ENCODE data around the gene HSPH1.

Gene HSPH1

DNA sequence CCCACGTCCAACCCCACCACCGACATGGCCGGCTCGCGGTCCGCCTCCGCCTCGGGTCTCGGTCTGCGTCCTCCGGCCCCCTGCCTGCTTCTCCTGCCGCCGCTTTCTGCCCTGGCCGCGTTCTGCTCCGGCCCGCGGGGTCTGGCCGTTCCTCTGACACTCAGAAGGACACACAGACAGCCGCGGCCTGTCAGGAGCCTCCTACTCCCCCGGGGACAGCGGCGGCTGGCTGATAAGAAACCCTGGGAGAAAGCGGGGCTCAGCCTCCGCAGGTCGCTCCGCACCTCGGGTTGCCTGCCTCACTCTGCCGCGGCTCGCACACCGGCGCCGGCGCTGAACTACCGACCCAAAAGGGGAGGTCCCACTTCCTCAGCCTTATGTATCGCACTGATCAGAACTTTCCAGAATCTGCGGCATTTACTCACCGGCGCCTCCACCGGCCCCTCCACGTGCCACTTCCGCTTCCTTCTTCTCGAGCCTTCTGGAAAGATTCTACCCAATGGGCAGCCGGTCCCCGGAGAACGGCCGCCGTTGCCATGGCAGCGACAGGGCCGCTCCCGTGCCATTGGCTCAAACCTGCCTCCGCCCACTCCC is at the start of gene HSPH1:
Gene HSPH1, minus strand, starts transcription at position 348 of the 594 bp plus-strand sequence. Its CDS starts 322 bp downstream, at position 26.
- peak; percentile 96 to 98 for DNase-seq (ENCODE audit: low read depth in 2 of 2, low spot score in 1 of 2)

DNA sequence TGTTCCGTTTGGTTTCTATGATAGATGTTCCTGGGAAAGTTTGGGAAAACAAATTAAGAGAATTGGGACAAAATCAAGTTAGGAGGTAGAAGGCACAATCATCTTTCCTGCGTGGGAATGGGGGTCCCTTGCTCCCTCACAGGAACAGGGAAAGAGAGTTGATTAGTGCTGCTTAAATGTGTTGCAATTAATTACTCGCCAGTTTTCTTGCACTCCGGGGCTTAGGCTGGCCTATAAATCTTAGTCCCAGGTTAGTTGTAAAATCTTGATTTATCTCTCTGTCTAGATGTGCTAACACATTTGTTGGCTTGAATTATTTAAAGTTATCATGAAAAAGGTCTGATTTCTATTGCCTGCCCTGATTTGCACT is 48.1 kb upstream of the HSPH1 start:
- no peak for DNase-seq (ENCODE audit: low read depth in 2 of 2, low spot score in 1 of 2)

DNA sequence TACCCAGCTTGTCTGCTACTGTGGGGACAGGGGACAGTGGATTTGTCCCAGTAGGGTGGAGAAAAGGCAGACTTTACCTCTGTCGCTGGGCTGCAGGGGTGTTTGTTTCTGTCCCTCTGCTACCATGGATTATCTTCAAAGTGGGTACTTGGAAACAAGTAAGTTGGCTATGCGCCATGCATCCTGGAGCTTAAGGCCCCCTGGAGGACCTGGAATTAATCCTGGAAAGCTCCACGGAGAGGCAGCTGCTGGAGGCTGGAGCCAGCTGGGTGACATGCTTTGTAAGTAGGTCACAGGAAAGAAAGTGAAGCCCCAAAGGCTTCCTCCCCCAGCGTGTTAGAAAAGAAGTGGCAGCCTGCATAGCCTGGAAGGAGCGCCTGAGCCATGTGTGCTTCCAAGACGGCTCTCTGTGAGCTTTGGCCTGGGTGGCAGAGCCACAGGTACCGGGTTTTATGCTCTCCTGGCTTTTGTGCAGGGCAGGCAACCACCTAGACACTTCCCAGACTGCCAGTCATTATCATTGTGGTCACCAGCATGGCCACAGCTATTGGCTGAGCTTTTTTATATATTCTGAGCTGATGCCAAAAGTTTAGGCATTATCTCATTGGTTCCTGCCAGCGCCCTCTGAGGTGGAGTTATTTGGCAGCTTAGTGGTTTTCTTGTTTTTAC is 47.6 kb upstream of the HSPH1 start:
- DNase-seq (ENCODE audit: low read depth in 2 of 2, low spot score in 1 of 2) = no peak

DNA sequence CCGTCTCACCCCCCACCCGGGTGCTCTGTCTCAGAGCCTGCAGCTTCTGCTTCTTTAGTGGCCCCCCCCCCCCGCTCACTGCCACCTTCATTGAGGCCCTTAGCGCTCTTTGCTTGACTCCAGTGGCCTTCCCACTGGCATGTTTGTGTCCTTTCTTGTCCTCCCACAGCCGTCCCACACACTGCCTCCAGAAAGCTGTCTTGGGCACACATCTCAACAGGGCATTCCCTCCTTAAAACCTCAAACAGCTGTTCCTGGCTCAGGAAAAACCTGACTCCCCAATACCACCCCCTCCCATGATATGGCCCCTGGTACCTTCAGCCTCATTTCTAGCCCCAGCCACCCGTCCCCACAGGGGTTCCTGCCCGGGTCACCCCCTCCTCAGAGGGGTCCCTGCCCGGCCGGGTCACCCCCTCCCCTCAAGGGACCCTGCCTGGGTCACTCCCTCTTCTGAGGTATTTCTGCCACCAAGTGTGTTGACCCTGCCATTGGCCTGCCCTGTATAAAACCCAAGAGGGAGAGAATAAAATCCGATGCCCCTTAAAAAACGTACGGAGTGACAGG is 46.9 kb upstream of the HSPH1 start:
- DNase-seq (ENCODE audit: low read depth in 2 of 2, low spot score in 1 of 2) = no peak

DNA sequence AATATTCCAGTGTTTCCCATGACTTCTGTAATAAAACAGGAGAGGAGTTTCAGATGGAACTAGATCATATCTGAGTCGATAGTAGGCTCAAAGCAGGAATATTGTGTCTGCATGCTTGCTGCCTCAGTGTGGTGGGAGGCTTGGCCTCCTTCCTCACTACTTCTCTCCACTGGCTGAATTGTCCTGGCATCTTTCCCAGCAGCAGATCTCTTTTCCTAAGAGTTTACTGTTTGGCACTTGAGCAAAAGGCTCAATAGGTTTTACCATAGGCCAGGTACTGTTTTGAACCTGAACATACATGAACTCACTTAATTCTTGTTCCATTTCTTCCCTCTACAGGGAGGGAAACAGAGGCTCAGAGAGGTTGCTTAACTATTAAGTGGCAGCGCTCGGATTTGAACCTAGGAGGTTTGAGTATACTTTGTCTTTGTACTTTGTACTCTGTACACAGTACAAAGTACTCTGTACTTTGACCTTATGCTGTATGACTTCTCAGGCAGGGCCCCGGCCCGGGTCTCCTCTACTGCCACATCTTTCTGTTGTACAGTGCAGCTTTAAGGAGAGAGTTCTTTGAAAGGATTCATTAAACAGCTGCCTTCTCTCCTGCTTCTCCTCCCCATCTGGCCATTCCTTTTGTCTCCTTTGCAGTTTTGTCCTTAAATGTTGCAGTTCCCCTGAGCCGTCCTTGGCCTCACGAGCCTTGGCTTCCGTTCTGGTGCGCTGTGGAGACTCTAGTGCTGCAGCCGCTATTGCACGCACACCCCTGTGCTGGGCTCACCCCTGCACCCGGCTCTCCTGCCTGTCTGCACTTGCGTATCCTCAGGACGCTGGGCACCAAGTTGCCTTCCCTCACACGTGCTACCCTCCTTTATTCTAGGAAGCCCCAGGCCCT is 46.2 kb upstream of the HSPH1 start:
- DNase-seq (ENCODE audit: low read depth in 2 of 2, low spot score in 1 of 2) = no peak

DNA sequence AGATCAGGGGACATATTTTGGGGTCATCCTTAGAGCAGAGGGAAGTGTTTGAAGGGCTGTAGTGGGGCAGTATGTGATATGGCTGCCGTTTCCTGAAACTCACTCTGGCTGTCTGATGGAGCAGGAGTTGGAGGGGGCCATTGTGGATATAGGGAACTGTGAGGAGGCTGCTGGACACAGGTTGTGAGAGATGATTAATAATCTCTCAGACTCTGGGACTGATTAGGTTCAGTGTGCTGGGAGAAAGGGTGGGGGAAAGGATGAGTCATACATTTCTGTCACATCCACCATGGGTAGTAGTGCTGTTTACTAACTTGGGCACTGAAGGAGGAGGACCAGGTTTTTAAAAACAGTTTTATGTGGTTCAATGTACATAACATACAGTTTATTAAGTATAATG is 42.9 kb upstream of the HSPH1 start:
- DNase-seq (ENCODE audit: low read depth in 2 of 2, low spot score in 1 of 2) = no peak

DNA sequence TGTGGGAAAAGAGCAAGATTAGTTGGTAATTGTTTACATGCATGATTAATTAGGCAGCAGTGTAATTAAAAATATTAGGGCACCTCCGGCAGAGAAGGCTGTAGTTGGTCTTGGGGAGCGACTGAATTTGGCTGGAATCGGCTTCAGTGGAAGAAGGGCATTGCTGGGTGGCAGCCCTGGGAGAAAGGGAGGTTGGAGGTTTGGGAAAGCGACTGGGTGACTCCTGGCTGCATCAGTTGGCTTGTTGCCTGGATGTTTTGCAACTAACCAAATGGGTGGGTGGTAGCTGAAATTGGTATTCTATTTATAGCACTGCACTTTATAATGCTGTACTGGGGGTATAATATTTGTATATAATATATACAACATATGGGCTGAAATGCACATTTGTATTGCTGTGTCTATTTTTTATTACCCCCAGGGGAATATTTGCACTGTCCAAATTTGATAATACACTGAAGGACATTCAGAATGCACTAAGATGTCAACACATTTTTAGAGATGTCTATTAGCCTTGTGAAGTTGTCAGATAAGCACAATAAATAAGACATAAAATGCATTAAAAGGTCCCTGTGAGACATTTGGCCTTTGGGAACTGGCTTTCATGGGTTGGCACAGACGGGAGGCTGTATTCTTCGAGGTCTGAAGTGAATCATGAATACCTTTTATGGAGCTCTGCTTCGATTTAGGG is 39.8 kb upstream of the HSPH1 start:
- no peak for DNase-seq (ENCODE audit: low read depth in 2 of 2, low spot score in 1 of 2)

DNA sequence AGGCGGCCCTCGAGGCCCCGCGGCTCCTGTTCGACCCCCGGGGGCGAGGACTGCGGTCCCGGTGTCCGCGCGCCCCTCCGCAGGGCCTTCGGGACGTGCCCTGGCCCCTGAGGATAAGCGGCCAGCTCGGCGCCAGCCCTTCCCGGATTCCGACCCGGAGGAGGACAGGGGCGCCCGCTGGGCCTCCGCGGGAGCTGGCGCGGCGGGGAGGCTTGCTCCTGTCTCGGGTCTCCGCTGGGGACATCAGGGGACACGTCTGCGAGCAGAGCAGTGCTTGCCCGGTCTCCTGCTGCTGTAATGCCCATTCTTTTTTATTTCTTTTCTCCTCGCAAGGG is 38.9 kb upstream of the HSPH1 start:
- DNase-seq (ENCODE audit: low read depth in 2 of 2, low spot score in 1 of 2) = peak; percentile 5 to 20

DNA sequence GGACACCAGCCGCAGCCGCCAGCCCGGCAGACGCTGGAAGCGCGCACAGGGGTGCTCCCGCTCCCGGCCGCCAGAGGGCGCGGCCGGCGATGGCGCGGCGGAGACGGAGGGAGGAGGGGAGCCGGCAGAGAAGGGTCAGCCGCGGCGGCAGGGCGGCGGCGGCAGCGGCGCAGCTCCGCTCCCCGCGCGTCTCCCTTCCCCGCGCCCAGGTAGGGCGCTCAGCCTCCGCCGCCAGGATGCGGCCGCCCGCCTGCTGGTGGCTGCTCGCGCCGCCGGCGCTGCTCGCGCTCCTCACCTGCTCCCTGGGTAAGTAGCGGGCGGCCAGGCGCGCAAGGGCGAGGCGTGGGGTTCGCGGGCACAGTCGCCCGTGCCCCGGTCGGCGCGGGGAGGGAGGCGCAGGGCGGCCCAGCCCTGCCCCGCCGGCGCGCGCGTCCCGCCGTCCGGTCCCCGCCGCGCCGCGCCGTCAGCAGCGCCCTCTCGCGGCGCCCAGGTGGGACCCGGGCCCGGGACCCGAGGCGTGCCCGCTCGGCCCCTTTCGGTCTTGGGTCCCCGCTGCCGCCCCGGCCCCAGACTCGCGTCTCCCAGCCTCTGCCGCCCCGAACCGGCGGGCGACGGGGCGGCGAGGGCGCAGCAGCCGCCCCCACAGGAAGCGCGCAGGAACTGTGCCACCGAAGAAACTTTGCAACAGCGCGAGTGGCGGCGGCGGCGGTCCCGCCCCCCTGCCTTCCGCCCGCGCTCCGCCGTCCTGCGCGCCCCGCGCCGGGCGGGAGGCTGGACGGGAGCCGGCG is 38.3 kb upstream of the HSPH1 start, which contains the start of gene B3GLCT:
Gene B3GLCT, plus strand, starts transcription at position 127 of the 788 bp plus-strand sequence. Its CDS starts 110 bp downstream, at position 237.
- DNase-seq (ENCODE audit: low read depth in 2 of 2, low spot score in 1 of 2) = peak; percentile 38 to 64

DNA sequence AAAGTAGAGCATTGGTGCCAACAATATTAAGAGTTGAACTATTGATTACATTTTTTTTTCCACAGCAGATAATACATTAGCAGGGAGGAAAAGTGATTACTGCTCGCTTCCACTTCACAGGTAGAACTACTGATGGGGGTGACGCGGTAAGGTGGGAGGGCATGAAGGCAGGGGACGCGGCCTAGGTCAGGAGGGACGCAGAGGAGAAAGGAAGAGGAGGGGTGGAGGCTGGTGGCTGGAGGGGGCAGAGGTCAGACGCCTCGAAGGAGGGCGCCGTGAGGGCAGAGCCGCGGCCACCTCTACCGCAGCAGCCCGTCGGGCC is 37.8 kb upstream of the HSPH1 start:
- no peak for DNase-seq (ENCODE audit: low read depth in 2 of 2, low spot score in 1 of 2)

DNA sequence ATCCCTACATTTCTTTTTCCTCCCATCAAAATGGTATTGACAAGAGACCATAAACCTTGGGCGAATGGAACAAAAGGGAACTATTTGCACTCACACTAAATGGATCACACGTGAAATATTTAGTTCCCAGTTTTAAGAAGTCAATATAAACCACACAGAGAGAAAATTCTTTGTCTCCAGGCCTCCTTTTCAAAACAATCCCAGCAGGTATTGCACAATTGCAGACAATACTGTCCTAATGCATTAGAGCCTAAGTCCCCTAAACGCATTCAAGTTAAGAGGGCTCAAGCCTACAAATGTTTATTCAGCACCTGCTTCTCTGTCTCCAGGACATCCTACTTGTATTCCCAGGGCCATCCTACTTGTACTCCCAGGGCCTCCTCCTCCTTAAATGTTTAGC is 36.8 kb upstream of the HSPH1 start:
- no peak for DNase-seq (ENCODE audit: low read depth in 2 of 2, low spot score in 1 of 2)

DNA sequence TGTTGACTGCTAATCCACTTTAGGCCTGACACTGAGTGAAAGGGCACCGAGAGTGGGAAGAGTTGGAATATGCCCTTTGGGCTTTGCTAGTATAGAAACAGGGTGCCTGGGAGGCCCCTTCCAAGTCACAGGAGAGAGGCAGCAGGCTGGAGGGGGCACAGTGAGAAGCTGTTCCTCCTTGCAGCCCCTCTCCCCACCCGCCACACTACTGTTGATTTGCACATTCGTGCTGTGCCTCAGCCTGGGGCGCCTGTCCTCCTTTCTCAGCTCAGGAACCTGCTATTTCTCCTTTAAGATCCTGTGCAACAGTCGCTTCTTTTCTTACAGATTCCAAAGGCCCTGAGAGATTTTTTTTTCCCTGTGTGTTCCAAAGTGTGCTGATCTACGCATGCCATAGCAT is 35.3 kb upstream of the HSPH1 start:
- no peak for DNase-seq (ENCODE audit: low read depth in 2 of 2, low spot score in 1 of 2)

DNA sequence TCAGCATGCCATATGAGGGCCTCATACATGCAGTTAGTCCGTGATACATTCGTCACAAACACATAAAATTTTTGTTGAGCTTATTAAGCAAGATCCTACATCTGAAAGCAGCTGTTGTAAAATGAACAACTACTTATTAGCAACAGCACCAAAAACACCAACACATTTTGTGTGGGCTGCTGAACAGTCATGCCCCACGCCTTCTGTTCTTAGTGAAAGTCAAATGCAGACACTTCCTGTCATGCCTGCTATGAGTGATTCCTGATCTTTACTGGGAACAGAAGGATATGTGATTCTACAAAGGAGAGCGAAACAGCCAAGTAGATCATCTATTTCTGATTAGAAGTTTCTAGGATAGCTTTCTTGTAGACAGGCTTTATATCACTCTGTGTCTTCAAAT is 33.9 kb upstream of the HSPH1 start:
- DNase-seq (ENCODE audit: low read depth in 2 of 2, low spot score in 1 of 2) = no peak

DNA sequence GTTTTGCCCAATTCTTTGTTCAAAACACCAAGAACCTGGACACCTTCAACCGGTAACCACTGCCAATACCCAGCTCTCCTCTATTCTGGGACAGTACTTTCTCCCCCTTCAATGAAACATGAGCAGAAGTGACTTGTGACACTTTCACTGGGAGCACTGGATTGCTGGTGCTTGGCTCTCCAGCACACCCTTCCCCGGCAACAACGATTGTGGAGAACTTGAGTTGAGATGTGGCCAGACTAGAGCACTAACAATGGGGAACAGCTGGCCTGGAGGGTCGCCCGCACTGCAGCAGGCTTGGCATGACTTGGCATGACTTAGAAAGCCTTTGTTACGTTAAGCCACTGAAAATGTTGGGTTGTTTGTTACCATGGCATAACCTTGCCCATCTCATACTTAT is 30.6 kb upstream of the HSPH1 start:
- no peak for DNase-seq (ENCODE audit: low read depth in 2 of 2, low spot score in 1 of 2)

DNA sequence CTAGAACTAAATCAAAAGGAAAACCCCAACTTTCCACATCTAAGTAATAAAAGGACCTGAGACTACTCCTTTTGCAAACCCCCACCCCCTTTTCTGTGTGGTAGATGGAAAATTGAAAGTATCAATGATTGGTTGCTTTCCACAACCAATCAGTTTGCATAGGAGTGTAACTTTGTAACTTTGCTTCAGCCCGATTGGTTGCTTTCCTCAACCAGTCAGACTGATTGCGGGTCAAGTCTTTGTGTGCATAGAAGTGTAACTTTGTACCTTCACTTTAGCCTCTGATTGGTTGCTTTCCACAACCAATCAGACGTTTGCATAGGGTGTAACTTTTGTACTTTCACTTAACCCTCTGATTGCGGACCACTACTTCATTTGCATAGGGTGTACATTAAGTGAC is 30.0 kb upstream of the HSPH1 start:
- no peak for DNase-seq (ENCODE audit: low read depth in 2 of 2, low spot score in 1 of 2)

DNA sequence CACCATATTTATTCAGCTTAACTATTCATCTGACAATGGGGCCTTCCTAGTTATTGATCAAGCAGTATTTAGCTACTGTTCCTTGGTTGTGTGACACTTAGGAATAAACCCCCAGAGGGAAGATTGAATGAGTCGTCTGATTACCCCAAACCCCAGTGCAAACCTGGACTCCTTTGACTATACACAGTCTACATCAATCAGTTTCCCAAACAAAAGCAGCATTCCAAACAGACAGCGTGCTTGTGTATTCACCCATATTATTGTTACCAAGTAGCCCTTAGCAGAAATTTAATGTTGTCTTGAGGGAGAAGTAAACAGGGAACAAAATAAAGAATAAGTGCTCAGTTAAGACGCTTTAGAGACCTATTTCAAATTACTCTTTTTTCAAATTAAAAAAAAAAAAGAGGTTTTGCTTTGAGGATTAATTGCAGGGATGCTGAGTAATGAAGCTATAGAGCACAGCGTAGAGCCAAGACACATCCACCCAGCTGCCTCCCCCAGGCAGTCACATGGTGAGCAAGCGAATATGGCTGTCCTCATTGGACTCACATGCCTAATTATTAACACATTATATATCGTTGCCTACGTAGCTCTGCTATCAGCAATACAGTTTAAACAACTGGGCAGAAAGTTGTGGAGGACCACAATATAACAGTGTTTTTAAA is 23.4 kb upstream of the HSPH1 start:
- no peak for DNase-seq (ENCODE audit: low read depth in 2 of 2, low spot score in 1 of 2)

DNA sequence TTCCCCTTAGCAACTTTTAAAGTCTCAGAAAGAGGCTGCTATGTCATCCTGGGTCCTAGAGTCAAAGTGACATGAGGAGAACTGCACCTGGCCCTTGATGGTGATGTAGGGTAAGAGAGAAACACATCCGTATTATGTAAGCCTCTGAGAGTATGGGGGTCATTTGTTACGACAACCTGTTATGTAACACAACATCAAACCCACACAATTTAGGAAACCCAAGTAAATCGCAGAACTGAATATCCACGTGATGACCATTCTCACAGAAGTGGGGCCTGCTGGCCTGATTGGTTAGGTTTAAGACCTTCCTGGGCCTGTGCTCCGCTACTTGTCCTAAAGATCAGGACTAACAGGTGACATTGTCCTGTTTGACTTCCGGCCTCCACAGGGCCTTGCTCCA is 22.7 kb upstream of the HSPH1 start:
- no peak for DNase-seq (ENCODE audit: low read depth in 2 of 2, low spot score in 1 of 2)

DNA sequence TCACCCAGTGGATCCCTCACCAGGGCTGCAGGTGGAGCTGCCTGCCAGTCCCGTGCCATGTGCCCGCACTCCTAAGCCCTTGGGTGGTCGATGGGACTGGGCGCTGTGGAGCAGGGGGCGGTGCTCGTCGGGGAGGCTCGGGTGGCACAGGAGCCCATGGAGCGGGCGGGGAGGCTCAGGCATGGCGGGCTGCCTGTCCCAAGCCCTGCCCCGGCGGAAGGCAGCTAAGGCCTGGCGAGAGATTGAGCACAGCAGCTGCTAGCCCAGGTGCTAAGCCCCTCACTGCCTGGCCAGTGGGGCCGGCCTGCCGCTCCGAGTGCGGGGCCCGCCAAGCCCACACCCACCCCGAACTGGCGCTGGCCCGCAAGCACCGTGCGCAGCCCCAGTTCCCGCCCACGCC is 21.3 kb upstream of the HSPH1 start:
- no peak for DNase-seq (ENCODE audit: low read depth in 2 of 2, low spot score in 1 of 2)

DNA sequence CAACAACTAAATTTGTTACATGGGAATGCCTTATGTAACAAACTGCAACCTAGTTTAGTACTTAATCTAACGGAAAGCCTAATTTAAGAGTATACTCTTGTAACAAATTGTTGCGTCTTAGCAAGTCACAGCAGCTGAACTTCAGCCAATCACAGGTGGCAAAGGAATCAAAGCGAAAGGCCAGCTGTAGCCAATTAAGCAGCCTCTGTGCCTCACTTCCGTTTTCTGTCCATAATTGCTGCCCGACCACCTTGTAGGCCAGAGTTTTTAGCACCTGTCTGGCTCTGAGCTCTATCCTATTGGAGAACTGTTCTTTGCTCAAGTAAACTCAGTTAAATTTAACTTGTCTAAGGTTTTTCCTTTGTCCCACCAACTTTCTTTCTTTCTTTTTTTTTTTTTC is 18.1 kb upstream of the HSPH1 start:
- no peak for DNase-seq (ENCODE audit: low read depth in 2 of 2, low spot score in 1 of 2)

DNA sequence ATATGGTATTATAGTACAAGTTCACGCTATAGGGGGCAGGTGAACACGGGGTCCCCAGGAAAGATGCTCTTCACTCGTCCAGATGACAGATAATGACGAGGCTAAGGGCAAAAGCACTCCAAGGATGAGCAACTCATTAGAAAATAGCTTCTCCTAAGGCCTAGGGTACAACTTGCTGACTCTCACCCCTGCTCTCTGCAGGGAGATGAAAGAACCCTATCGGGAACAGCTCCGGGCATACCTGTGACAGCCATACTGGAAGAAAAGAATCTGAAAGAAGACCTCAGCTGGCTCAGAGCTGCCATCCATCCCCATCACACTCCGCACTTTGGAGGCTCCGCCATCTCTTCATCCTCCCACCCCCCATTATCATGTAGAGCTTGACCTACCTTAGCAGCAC is 17.5 kb upstream of the HSPH1 start:
- DNase-seq (ENCODE audit: low read depth in 2 of 2, low spot score in 1 of 2) = no peak
